Endothelial cell (in vitro differentiated cells): ENCODE data around the gene RAPGEF5. TPM values are rescaled to one million over a fixed set of nuclear protein-coding genes. Genes with fewer than 3 reads are reported as not detected.

Experiments used
- DNase-seq: peaks from one replicate; pipeline ENCODE4 v3.0.0; 2021; ENCODE audit warnings: low spot score
- H3K27ac Mint-ChIP-seq: one replicate; pipeline ENCODE4 v1.8.0; 2021; ENCODE audit warnings: mixed read lengths, inconsistent platforms; ENCODE audit not compliant: unreplicated experiment
- H3K27me3 Mint-ChIP-seq: one replicate; pipeline ENCODE4 v1.8.0; 2021; ENCODE audit warnings: mild to moderate bottlenecking, moderate library complexity, mixed read lengths, inconsistent platforms; ENCODE audit not compliant: unreplicated experiment
- H3K36me3 Mint-ChIP-seq: one replicate; pipeline ENCODE4 v1.8.0; 2021; ENCODE audit warnings: mild to moderate bottlenecking, low read depth, mixed read lengths, inconsistent platforms; ENCODE audit not compliant: unreplicated experiment
- H3K4me1 Mint-ChIP-seq: one replicate; pipeline ENCODE4 v1.8.0; 2021; ENCODE audit warnings: mild to moderate bottlenecking, mixed read lengths, inconsistent platforms; ENCODE audit not compliant: unreplicated experiment
- H3K4me3 Mint-ChIP-seq: one replicate; pipeline ENCODE4 v1.8.0; 2021; ENCODE audit warnings: mild to moderate bottlenecking, mixed read lengths, inconsistent platforms; ENCODE audit not compliant: unreplicated experiment
- H3K9me3 Mint-ChIP-seq: one replicate; pipeline ENCODE4 v1.8.0; 2021; ENCODE audit warnings: mixed read lengths, inconsistent platforms; ENCODE audit not compliant: unreplicated experiment
- CTCF ChIP-seq: fragments of 200-600 bp; sonication (generic); IDR thresholded peaks from one replicate; pipeline ENCODE4 v1.5.0; 2021; ENCODE audit warnings: antibody characterized with exemption; ENCODE audit not compliant: unreplicated experiment
- total RNA-seq: library from RNA; stranded (reverse); fragmentation: NEBNext Ultra II Directional; extraction: Animal tissue kit (Norgen Biotek cat#: 25700); gene quantifications from one replicate; pipeline ENCODE4 v1.2.1, GENCODE V29; 2021; ENCODE audit not compliant: unreplicated experiment

The RAPGEF5 gene
- total RNA-seq, 1 donor from 2014 or later, result 135 TPM

- Mint-ChIP-seq H3K4me1 (peaks cover 21% of the 10 kb centered on the region), H3K4me3 (no peak overlapping the region), H3K36me3 (no peaks in the 10 kb centered on the region), H3K27me3 (no peaks in the 10 kb centered on the region), H3K9me3 (no peaks in the 10 kb centered on the region), H3K27ac (no peak overlapping the region)
- no peak for TF ChIP-seq CTCF
- no peak for DNase-seq
Observed at GRCh38 chr7:22378199-22378980, 21.4 kb upstream of the RAPGEF5 start.

GRCh38 chr7:22377703-22378102, 20.7 kb upstream of the RAPGEF5 start:
- Mint-ChIP-seq H3K27me3 (no peaks in the 10 kb centered on the region), H3K27ac (no peak overlapping the region), H3K4me3 (peak overlapping the region; percentile 0), H3K4me1 (peaks cover 22% of the 10 kb centered on the region), H3K9me3 (no peaks in the 10 kb centered on the region), H3K36me3 (no peaks in the 10 kb centered on the region)
- no peak for TF ChIP-seq CTCF
- no peak for DNase-seq

GRCh38 chr7:22375359-22376048, 18.6 kb upstream of the RAPGEF5 start:
- TF ChIP-seq CTCF, result no peak
- Mint-ChIP-seq H3K27me3 (no peaks in the 10 kb centered on the region), H3K9me3 (no peaks in the 10 kb centered on the region)

DNA sequence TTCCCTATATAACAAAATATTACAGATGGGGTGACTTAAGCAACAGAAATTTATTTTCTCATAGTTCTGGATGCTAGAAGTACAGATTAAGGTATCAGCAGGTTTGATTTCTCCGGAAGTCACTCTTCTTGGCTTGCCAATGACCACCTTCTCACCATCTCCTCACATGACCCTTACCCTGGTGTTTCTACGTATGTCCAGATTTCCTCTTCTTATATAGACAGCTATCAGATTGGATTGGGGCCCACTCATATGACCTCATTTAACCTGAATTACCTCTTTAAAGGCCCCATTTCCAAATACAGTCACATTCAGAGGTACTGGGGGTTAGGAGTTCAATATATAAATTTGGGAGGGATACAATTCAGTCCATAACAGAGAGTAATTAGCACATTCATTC, 17.0 kb upstream of the RAPGEF5 start:
- peaks cover 15% of the 10 kb centered on the region for H3K4me1 Mint-ChIP-seq
- H3K36me3 Mint-ChIP-seq, result no peaks in the 10 kb centered on the region
- H3K27me3 Mint-ChIP-seq, result no peaks in the 10 kb centered on the region
- no peak overlapping the region for H3K27ac Mint-ChIP-seq
- H3K9me3 Mint-ChIP-seq, result no peaks in the 10 kb centered on the region
- no peak overlapping the region for H3K4me3 Mint-ChIP-seq
- TF ChIP-seq CTCF, result no peak
- no peak for DNase-seq

More at GRCh38 chr7:22375359-22376048, 18.6 kb upstream of the RAPGEF5 start:
- Mint-ChIP-seq H3K4me3 (no peak overlapping the region), H3K36me3 (no peaks in the 10 kb centered on the region), H3K4me1 (peaks cover 20% of the 10 kb centered on the region), H3K27ac (no peak overlapping the region)
- DNase-seq, result no peak

- DNase-seq, result no peak
- Mint-ChIP-seq H3K4me3 (no peak overlapping the region), H3K27ac (no peak overlapping the region), H3K4me1 (peaks cover 15% of the 10 kb centered on the region), H3K27me3 (no peaks in the 10 kb centered on the region), H3K9me3 (no peaks in the 10 kb centered on the region), H3K36me3 (no peaks in the 10 kb centered on the region)
- no peak for TF ChIP-seq CTCF
Observed at GRCh38 chr7:22373388-22373787, 16.4 kb upstream of the RAPGEF5 start.
